Fibroblast of peridontal ligament (primary cell): ENCODE measurements around the gene PTPRB.

ENCODE experiments used
- DNase-seq: peaks from one replicate; pipeline ENCODE4 v3.0.0-alpha.2; 2010; ENCODE audit errors: extremely low read depth

Gene PTPRB

GRCh38 chr12:70643939-70644338, 6.7 kb upstream of the PTPRB start:
- DNase-seq, result no peak

GRCh38 chr12:70641691-70642090, 4.5 kb upstream of the PTPRB start:
- DNase-seq, result no peak

GRCh38 chr12:70640901-70641300, 3.7 kb upstream of the PTPRB start:
- DNase-seq, result no peak

- no peak for DNase-seq
Observed at GRCh38 chr12:70639535-70639934, 2.3 kb upstream of the PTPRB start.

DNA sequence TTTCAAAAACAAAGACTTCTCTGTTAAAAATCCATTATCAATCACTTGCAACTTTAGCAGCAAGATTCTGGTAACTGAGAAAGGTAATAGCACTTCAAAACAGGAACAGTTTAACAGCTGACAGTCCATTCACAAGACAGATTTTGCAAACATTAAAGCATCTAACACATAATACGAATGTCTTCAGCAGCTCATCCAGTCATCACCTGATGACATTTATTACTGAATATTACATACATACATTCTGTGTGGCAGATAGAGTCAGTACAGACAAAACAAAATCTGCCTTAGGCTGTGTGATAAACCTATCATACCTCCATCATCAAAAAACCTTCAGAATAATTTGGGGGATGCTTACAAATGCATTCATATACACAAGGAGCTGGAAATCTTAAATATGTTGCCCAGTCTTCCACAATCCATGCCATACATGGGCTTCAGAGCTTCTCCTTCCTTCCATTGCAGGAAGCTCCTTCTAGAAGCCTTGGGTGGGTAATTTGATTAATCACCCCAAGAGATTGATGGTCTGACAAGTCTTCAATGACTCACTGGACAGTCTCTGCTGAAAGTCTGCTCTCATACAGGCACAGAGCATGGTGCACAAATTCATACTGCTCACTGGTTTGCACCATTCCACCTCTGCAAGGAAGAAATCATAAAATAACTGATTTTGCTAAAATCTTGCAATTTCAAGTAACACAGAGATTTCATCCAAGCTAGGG, 1.6 kb upstream of the PTPRB start:
- DNase-seq, result no peak

GRCh38 chr12:70635755-70636154, 1.5 kb downstream of the PTPRB start:
- no peak for DNase-seq

GRCh38 chr12:70628701-70629480, 8.3 kb downstream of the PTPRB start:
- DNase-seq, result no peak

DNA sequence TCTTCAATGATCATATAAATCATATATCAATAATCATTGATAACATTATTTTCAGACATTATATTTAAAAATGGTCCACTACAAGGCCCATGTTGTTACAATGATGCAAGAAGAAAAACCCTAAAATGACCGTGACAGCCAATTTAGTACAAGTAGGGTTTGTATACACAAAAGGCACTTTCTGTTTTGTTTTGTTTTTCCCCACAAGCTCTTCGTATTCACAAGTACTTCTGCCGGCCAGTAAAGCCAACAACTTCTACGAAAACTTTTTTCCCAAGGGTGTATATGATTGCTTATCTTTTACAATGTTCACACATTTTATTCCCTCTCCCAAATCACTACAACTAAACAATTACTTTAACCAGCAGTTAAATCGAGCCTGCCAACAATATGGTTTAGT, 9.6 kb downstream of the PTPRB start:
- DNase-seq, result peak; percentile 56

DNA sequence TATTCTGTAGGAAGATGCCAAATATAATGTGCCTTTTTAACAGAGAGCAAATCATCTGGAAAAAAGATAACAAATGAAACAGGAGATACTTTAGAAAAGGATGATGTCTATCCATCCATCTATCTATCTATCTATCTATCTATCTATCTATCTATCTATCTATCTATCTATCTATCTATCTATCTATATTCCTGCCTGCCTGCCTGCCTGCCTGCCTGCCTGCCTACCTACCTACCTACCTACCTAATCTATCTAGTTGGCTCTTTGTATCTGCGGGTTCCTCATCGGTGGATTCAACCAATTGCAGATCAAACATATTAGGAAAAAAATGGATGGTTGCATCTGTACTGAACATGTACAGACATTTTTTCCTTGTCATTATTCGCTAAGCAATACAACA, 11.0 kb downstream of the PTPRB start:
- no peak for DNase-seq

DNA sequence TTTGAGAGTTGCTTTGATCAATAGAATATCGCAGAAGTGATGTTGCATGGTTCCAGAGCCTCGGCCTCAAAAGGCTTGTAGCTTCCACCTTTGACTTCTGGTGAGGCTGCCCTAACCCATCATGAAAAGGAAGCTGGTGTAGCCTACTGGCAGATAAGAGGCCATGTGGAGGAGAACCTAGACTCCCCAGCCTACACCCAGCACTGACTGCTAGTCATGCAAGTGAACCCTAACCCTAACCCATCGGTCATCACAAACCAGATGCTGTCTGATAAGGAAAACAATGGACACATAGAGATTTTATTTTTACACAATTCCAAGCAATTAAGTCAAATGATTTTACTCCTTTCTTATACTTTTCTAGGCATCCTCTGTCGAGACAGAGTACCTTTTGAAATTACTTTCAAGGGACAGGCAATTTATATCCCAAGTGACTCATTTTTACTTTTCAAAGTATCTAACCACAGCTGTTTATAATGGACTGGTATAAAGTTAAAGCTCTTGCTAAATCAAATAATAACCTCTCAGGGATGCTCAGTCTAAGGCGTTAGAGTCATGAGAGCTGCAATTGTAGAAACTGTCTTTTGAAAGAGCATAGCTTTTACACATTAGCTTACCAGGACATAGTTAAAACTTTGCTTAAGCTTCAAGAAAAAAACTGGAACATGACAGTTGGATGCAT, 17.6 kb downstream of the PTPRB start:
- no peak for DNase-seq

GRCh38 chr12:70618371-70618770, 18.9 kb downstream of the PTPRB start:
- DNase-seq, result no peak

- DNase-seq, result no peak
Observed at GRCh38 chr12:70617450-70617849, 19.8 kb downstream of the PTPRB start.

- DNase-seq, result no peak
Observed at GRCh38 chr12:70615174-70615866, 21.9 kb downstream of the PTPRB start.

- DNase-seq, result no peak
Observed at GRCh38 chr12:70609739-70610491, 27.3 kb downstream of the PTPRB start.

GRCh38 chr12:70609203-70609602, 28.0 kb downstream of the PTPRB start:
- no peak for DNase-seq

DNA sequence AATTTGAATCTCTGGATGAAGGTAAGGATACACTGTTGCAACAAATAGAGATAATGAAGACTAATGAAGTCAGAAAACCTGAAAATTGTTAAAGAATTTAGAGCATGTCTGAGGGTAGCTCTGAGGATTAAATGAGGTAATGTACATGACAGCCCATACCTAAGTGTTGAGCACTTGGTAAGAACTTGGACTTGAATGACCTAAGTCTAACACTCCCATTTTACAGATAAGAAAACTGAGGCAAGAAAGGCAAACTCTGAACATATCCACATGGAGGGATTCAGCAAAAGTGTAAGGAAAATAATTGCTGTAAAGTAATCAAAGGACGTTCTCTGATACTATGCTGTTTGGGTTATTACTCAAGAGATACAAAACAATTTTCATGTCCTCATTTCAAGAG, 29.0 kb downstream of the PTPRB start:
- no peak for DNase-seq

GRCh38 chr12:70607107-70607506, 30.1 kb downstream of the PTPRB start:
- no peak for DNase-seq

DNA sequence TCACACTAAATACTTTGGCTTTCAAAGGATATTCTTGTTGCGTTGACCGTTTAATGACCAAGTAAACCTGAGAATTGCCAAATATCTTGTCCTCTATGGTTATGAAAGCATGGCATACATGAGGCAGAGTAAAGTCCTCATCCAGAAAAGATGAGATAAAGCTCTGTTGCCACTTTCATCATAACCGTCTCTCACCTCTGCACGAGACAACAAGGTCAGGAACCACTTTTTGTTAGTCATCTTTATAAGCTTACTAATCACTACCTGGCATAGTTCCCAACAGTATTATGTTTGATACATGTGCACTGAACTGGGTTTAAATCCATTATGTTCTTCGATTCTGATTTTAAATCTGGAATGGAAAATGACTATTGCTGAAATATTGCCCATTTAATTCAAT, 31.3 kb downstream of the PTPRB start:
- DNase-seq, result no peak

DNA sequence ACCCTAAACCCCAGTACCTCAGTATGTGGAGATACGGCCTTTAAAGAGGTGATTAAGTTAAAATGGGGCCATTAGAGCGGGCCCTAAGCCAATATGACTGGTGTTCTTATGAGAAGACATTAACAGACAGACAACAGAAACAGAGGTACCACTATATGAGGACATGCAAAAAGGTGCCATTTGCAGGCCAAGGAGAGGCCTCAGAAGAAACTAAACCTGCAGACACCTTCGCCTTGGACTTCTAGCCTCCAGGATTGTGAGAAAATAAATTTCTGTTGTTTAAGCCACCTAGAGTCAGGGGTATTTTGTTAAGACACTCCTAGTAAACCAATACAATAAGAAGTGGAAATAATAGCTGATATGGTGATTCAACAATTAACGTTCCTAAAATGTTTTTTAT, 32.6 kb downstream of the PTPRB start:
- no peak for DNase-seq

- peak; percentile 73 for DNase-seq
Observed at GRCh38 chr12:70603044-70603443, 34.2 kb downstream of the PTPRB start.

DNA sequence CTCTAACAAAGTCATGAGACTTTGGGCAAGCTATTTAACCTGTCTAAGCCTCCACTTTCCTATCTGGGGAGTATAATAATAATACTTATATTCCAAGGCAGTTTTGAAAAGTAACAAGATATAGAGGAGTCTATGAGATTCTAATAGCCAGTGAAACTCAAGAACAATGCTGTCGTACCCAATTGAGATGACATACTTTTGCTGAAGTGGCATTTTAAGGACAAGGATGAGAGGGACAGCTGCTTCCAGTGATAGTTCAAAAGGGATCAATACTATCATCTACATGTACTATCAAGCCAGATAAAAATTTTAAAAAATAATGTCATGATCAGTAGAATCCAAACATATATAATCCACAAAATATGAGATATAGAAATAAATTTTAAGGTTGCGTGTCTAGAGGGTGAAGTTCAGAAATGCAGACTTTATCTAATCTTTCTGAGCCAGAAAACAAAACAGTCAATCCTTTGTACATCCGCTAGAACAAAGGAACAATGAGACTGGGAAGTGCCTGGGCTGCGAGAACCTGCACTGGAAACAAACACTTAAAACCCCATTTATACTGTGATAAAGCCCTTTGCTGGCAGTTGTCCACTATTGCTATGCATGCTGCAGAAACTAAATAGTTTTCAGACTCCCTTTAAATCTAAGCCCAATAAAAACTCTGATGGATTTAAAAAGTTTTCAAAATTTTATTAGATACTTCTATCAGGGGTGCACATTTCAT, 38.6 kb downstream of the PTPRB start:
- DNase-seq, result no peak
